ENCODE results near the gene RACK1.

RACK1 gene

GRCh38 chr5:181230551-181230950, 13.2 kb downstream of the RACK1 start:
- no peak overlapping the region for H3K4me3 ChIP-seq (ENCODE audit: control insufficient read depth, low read depth, low read length)
- DNase-seq (ENCODE audit: low read depth): no peak
- TF ChIP-seq CTCF (conservative IDR thresholded peaks at IDR 0.05; ENCODE audit: control insufficient read depth, insufficient read depth, low read depth, low read length): no peak

GRCh38 chr5:181229996-181230395, 13.7 kb downstream of the RACK1 start:
- no peak overlapping the region for H3K4me3 ChIP-seq (ENCODE audit: control insufficient read depth, low read depth, low read length)
- no peak for TF ChIP-seq CTCF (conservative IDR thresholded peaks at IDR 0.05; ENCODE audit: control insufficient read depth, insufficient read depth, low read depth, low read length)
- no peak for DNase-seq (ENCODE audit: low read depth)

GRCh38 chr5:181224390-181225229, 19.1 kb downstream of the RACK1 start:
- peak overlapping the region; percentile 81 for H3K4me3 ChIP-seq (ENCODE audit: control insufficient read depth, low read depth, low read length)
- no peak for TF ChIP-seq CTCF (conservative IDR thresholded peaks at IDR 0.05; ENCODE audit: control insufficient read depth, insufficient read depth, low read depth, low read length)
- DNase-seq (ENCODE audit: low read depth): no peak

GRCh38 chr5:181223729-181224389, 19.8 kb downstream of the RACK1 start:
- no peak for TF ChIP-seq CTCF (conservative IDR thresholded peaks at IDR 0.05; ENCODE audit: control insufficient read depth, insufficient read depth, low read depth, low read length)
- H3K4me3 ChIP-seq (ENCODE audit: control insufficient read depth, low read depth, low read length): peak overlapping the region; percentile 81
- no peak for DNase-seq (ENCODE audit: low read depth)

- TF ChIP-seq CTCF (conservative IDR thresholded peaks at IDR 0.05; ENCODE audit: control insufficient read depth, insufficient read depth, low read depth, low read length): peak; percentile 10
- H3K4me3 ChIP-seq (ENCODE audit: control insufficient read depth, low read depth, low read length): peak within 1 kb of the TSS; percentile 81
- peak; percentile 99 for DNase-seq (ENCODE audit: low read depth)
Measured at GRCh38 chr5:181223058-181223728, 20.5 kb downstream of the RACK1 start, which contains the start of gene TRIM41. TRIM41 (plus strand) TSS chr5:181223281; CDS start chr5:181224000, 719 bp downstream.

GRCh38 chr5:181222630-181223057, 21.1 kb downstream of the RACK1 start:
- DNase-seq (ENCODE audit: low read depth): no peak
- H3K4me3 ChIP-seq (ENCODE audit: control insufficient read depth, low read depth, low read length): peak overlapping the region; percentile 81
- TF ChIP-seq CTCF (conservative IDR thresholded peaks at IDR 0.05; ENCODE audit: control insufficient read depth, insufficient read depth, low read depth, low read length): no peak

Measured in fibroblast of mammary gland (primary cell).